Bronchial epithelial cell (primary cell): ENCODE data around the gene NBAS. TPM values are rescaled to one million over a fixed set of nuclear protein-coding genes. Genes with fewer than 3 reads are reported as not detected.

Experiments used
- DNase-seq: peaks from one replicate; pipeline ENCODE4 v3.0.0-alpha.2; 2010; ENCODE audit warnings: low read depth
- FAIRE-seq: peaks from 2 replicates; lab custom pipeline; 2011; peaks lifted over from hg19 to GRCh38; lab: Jason Lieb, UNC
- H3K27me3 ChIP-seq: 2 replicates; pipeline ENCODE4 v1.5.1; 2011; ENCODE audit warnings: low read length; ENCODE audit not compliant: control insufficient read depth, insufficient read depth
- H3K36me3 ChIP-seq: 2 replicates; pipeline ENCODE4 v1.5.1; 2011; ENCODE audit warnings: low read length; ENCODE audit not compliant: control insufficient read depth, insufficient read depth
- H3K4me3 ChIP-seq: 2 replicates; pipeline ENCODE4 v1.5.1; 2011; ENCODE audit warnings: mild to moderate bottlenecking, low read depth, low read length, control low read depth
- CTCF ChIP-seq: IDR thresholded peaks from 2 replicates; pipeline ENCODE4 v1.5.1; 2011; ENCODE audit warnings: mild to moderate bottlenecking, moderate library complexity, low read length, control low read depth, inconsistent platforms; ENCODE audit not compliant: insufficient read depth, severe bottlenecking
- total RNA-seq: library from RNA; depleted of rRNA; stranded (reverse); fragments of >200 nt; gene quantifications from 2 replicates; pipeline ENCODE4 v1.2.1, GENCODE V29; 2014

Gene NBAS
- total RNA-seq, 1 donor from 2014 or later, result 78.2 TPM

- Histone ChIP-seq H3K27me3 (no peaks in the 10 kb centered on the region), H3K4me3 (no peak overlapping the region), H3K36me3 (peaks cover 4% of the 10 kb centered on the region)
- no peak for FAIRE-seq
- no peak for TF ChIP-seq CTCF
- no peak for DNase-seq
Observed at GRCh38 chr2:15594291-15595256, 33.4 kb upstream of the NBAS start.

- FAIRE-seq (no peak), DNase-seq (no peak)
- Histone ChIP-seq H3K4me3 (no peak overlapping the region), H3K36me3 (peaks cover 4% of the 10 kb centered on the region), H3K27me3 (no peaks in the 10 kb centered on the region)
- TF ChIP-seq CTCF, result no peak
Observed at GRCh38 chr2:15593327-15593705, 32.2 kb upstream of the NBAS start.

- peaks cover 3% of the 10 kb centered on the region for H3K36me3 ChIP-seq
- no peaks in the 10 kb centered on the region for H3K27me3 ChIP-seq
- no peak for TF ChIP-seq CTCF
- peak within 1 kb of the TSS; percentile 86 for H3K4me3 ChIP-seq
- DNase-seq (peak; percentile 65), FAIRE-seq (no peak)
Observed at GRCh38 chr2:15591692-15592463, 30.7 kb upstream of the NBAS start, which contains the start of gene DDX1. DDX1 (plus strand) TSS chr2:15591868; CDS start chr2:15591934, 66 bp downstream.

- peak overlapping the region; percentile 86 for H3K4me3 ChIP-seq
- peaks cover 2% of the 10 kb centered on the region for H3K36me3 ChIP-seq
- FAIRE-seq (no peak), DNase-seq (no peak)
- no peaks in the 10 kb centered on the region for H3K27me3 ChIP-seq
- TF ChIP-seq CTCF, result no peak
Observed at GRCh38 chr2:15591373-15591691, 30.2 kb upstream of the NBAS start.

GRCh38 chr2:15588329-15588919 is 27.3 kb upstream of the NBAS start:
- DNase-seq, result peak; percentile 46
- H3K36me3 ChIP-seq, result no peaks in the 10 kb centered on the region
- H3K4me3 ChIP-seq, result no peak overlapping the region
- peak; percentile 76 for TF ChIP-seq CTCF
- FAIRE-seq, result no peak
- H3K27me3 ChIP-seq, result no peaks in the 10 kb centered on the region
